ENCODE results near the gene MRPL36.

DNA sequence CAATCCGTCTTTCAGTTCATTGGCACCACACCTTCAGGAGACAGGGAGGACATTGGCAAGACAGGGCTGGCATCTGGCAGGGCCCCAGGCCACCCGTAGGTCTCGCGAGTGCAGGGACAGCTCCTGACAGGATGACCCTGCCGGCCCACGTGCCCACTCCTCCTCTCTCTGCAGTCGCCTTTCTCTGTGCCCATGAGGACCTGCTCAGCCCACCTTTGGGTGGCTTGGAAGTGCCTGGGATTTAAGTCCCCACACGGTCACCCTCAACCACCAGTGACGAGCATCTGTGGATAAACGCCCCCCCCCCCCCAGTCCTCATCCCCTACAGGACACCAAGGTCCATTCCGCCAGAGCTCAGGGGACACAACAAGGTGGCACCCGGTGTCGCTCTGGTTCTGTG lies 4.1 kb downstream of the MRPL36 start:
- TF ChIP-seq CTCF (conservative IDR thresholded peaks at IDR 0.05; ENCODE audit: low read depth, low read length) (no peak), POLR2A (IDR thresholded peaks at IDR 0.05; ENCODE audit: low read depth, low read length) (no peak), SMC3 (IDR thresholded peaks at IDR 0.05; ENCODE audit: low read depth, low read length) (no peak), CEBPB (IDR thresholded peaks at IDR 0.05; ENCODE audit: low read depth, low read length) (no peak)

Measured in IMR-90 (cell line).